Measurements from ENCODE around the gene TTN.

TTN gene

GRCh38 chr2:178807227-178808008, at the start of gene TTN:
Gene TTN, minus strand, starts transcription at chr2:178807423. Its CDS starts 2,781 bp downstream, at chr2:178804642.
- no peak for DNase-seq

GRCh38 chr2:178855151-178855550, 47.9 kb upstream of the TTN start:
- DNase-seq = no peak

GRCh38 chr2:178848335-178848734, 41.1 kb upstream of the TTN start:
- DNase-seq = no peak

- no peak for DNase-seq
Observed at GRCh38 chr2:178846458-178846802, 39.2 kb upstream of the TTN start.

GRCh38 chr2:178845566-178846457, 38.6 kb upstream of the TTN start:
- DNase-seq = no peak

GRCh38 chr2:178844701-178845100, 37.5 kb upstream of the TTN start:
- DNase-seq = no peak

- DNase-seq = no peak
Observed at GRCh38 chr2:178844269-178844668, 37.0 kb upstream of the TTN start.

GRCh38 chr2:178843697-178844096, 36.5 kb upstream of the TTN start:
- no peak for DNase-seq

- no peak for DNase-seq
Observed at GRCh38 chr2:178836807-178837206, 29.6 kb upstream of the TTN start.

- no peak for DNase-seq
Observed at GRCh38 chr2:178834086-178834485, 26.9 kb upstream of the TTN start.

GRCh38 chr2:178833382-178833781, 26.2 kb upstream of the TTN start:
- DNase-seq = no peak

- DNase-seq = no peak
Observed at GRCh38 chr2:178830451-178830850, 23.2 kb upstream of the TTN start.

- no peak for DNase-seq
Observed at GRCh38 chr2:178829981-178830380, 22.8 kb upstream of the TTN start.

- no peak for DNase-seq
Observed at GRCh38 chr2:178829299-178829960, 22.2 kb upstream of the TTN start.

GRCh38 chr2:178828486-178828881, 21.3 kb upstream of the TTN start:
- DNase-seq = no peak

- DNase-seq = no peak
Observed at GRCh38 chr2:178827739-178828485, 20.7 kb upstream of the TTN start.

GRCh38 chr2:178827111-178827510, 19.9 kb upstream of the TTN start:
- no peak for DNase-seq

GRCh38 chr2:178825183-178825582, 18.0 kb upstream of the TTN start:
- no peak for DNase-seq

- DNase-seq = no peak
Observed at GRCh38 chr2:178824181-178824580, 17.0 kb upstream of the TTN start.

GRCh38 chr2:178819992-178820391, 12.8 kb upstream of the TTN start:
- DNase-seq = peak; percentile 17

- no peak for DNase-seq
Observed at GRCh38 chr2:178819147-178819875, 12.1 kb upstream of the TTN start.

- DNase-seq = no peak
Observed at GRCh38 chr2:178811901-178812300, 4.7 kb upstream of the TTN start.

Data from activated CD4-positive, alpha-beta T cell treated with anti-CD3 and anti-CD28 coated beads, Interleukin-10, Interleukin-2, amounts not matched to agents 100 ng/mL and 50 ng/mL, durations not matched to agents 16 hours and 8 hours (primary cell).